ENCODE results near the gene WDR35.

Gene WDR35

DNA sequence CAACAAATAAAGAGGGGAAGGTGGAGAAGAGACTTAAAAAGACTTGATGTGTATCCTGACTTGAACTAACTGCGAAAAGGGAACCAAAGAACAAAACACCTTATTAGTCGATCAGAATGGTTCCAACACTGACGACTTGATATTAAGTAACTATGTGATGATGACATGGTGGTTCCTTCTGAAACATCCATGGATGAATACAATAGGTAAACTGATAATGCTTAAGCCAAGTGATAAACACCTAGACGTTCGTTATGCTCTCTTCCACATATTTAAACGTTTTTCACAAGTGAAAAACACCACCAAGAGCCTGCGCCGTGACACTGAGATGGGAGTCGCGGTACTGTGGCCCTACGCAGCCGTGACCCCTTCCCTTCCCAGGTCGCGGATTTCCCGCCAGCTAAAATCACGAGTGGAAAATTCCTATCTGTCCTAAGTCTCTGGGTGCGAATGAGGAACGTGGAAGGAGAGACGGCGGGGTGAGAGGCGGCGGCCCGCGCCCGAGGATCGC is 88.9 kb downstream of the WDR35 start:
- CTCF ChIA-PET, result no interaction called here
- DNase-seq (ENCODE audit: extremely low spot score), result no peak

GRCh38 chr2:19899985-19900930 is 89.6 kb downstream of the WDR35 start:
- DNase-seq (ENCODE audit: extremely low spot score), result peak; percentile 28

More for the DNA sequence above, 88.9 kb downstream of the WDR35 start:
- POLR2A ChIA-PET, result no interaction called here
- TF ChIP-seq, protein P1, sequence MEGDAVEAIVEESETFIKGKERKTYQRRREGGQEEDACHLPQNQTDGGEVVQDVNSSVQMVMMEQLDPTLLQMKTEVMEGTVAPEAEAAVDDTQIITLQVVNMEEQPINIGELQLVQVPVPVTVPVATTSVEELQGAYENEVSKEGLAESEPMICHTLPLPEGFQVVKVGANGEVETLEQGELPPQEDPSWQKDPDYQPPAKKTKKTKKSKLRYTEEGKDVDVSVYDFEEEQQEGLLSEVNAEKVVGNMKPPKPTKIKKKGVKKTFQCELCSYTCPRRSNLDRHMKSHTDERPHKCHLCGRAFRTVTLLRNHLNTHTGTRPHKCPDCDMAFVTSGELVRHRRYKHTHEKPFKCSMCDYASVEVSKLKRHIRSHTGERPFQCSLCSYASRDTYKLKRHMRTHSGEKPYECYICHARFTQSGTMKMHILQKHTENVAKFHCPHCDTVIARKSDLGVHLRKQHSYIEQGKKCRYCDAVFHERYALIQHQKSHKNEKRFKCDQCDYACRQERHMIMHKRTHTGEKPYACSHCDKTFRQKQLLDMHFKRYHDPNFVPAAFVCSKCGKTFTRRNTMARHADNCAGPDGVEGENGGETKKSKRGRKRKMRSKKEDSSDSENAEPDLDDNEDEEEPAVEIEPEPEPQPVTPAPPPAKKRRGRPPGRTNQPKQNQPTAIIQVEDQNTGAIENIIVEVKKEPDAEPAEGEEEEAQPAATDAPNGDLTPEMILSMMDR (IDR thresholded peaks at IDR 0.05; ENCODE audit: control extremely low read depth, extremely low read depth, low read depth, missing control alignments), result no peak

DNA sequence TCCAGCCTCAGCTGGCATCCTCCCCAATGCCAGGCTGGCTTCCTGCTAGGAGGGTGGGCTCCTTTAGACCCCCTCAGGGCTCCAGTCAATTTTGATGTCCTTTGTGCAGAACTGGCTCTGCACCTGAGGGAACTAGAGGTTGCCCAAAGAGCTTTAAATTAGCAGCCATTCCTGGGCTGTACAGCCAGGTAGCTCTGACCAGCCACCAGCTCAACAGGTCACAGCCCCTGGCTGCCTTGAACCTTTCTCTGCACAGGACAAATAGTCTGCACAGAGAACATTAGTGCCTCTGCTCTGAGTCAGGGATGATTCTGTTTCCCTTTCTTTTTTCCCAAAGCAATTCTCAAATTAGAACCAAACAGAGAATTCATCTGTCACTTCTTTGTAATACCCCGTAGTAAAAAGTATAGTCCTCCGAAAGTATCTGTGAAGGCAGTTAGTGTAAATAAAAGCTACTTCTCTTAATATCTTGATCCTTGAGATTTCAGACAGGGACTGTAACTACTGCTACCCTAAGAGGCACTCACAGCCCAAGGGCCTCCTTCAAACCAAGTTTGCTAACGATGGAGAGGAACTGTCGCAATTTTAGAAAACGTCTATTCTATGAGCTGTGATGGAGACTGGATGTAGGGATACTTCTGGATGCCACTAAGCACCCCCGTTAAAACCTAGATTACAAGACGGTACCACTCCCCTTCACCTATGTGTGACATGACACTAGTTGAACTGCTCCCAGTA is 91.1 kb downstream of the WDR35 start:
- no peak for DNase-seq (ENCODE audit: extremely low spot score)
- ChIA-PET POLR2A (no interaction called here), CTCF (interaction anchor here (0.8 to 2.0 kb wide), 5 partner anchors 12 to 1512 kb away, joined by 3 to 8 read pairs (median 3); no protein-coding TSS in a partner anchor)

More at GRCh38 chr2:19899985-19900930, 89.6 kb downstream of the WDR35 start:
- POLR2A ChIA-PET, result interaction anchor here (0.6 kb wide), 1 partner anchor 155 kb away, joined by 3 read pairs; no protein-coding TSS in a partner anchor
- TF ChIP-seq, protein P1 (IDR thresholded peaks at IDR 0.05; ENCODE audit: control extremely low read depth, extremely low read depth, low read depth, missing control alignments), result no peak
- CTCF ChIA-PET, result interaction anchor here (0.8 to 1.3 kb wide), 3 partner anchors 15 to 115 kb away, joined by 3 read pairs; no protein-coding TSS in a partner anchor

DNA sequence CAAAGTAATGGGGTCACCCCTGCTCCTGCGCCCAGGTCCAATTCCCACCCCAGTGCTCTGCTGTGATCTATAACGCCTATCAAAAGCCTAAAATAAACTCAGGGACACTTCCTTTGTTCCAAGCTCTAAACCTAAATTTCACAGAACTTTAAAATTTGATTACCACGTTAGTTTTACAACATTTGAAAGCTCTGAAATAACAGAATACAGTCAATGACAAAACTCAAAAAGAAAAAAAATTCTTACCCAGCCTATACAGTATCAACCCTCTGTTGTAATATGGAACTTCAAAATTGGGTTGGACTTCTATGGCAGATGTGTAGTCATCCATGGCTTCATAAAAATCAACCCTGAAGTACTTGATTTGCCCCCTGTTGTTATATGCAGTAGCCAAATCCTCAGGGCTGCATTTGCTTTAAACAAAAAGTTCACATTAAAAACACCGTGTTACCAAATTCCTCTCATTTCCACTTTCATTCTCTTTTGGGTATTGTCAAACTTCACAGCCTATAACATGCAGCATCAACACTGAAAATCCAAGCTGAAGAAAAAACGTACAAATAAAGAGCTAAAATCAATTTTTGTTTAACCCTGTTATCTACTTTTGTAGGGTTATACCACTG is 92.2 kb downstream of the WDR35 start:
- TF ChIP-seq, protein P1 (IDR thresholded peaks at IDR 0.05; ENCODE audit: control extremely low read depth, extremely low read depth, low read depth, missing control alignments), result no peak
- ChIA-PET POLR2A (no interaction called here), CTCF (interaction anchor here (0.8 to 2.0 kb wide), 6 partner anchors 13 to 1511 kb away, joined by 3 to 8 read pairs (median 3); no protein-coding TSS in a partner anchor)
- DNase-seq (ENCODE audit: extremely low spot score), result no peak

More for the DNA sequence above, 91.1 kb downstream of the WDR35 start:
- TF ChIP-seq, protein P1 (IDR thresholded peaks at IDR 0.05; ENCODE audit: control extremely low read depth, extremely low read depth, low read depth, missing control alignments), result no peak

GRCh38 chr2:19895535-19895934 is 94.4 kb downstream of the WDR35 start:
- POLR2A ChIA-PET, result no interaction called here
- TF ChIP-seq, protein P1 (IDR thresholded peaks at IDR 0.05; ENCODE audit: control extremely low read depth, extremely low read depth, low read depth, missing control alignments), result no peak
- DNase-seq (ENCODE audit: extremely low spot score), result no peak
- CTCF ChIA-PET, result interaction anchor here (1.4 kb wide), 1 partner anchor 93 kb away, joined by 3 read pairs; no protein-coding TSS in a partner anchor

Data from GM10248 (cell line).